ENCODE results near the gene FAM161B.
A peak's percentile ranks its signal among the peaks of the same experiment; 100 is the strongest.
"Not testable (repeated sequence)": the region's sequence is repeated elsewhere in the genome, so short reads cannot be mapped to it uniquely, and the experiment has no call there.

Gene FAM161B

GRCh38 chr14:73949752-73950734, at the start of gene FAM161B, which contains the start of gene COQ6:
Gene FAM161B, minus strand, starts transcription at chr14:73950094. Its CDS starts 68 bp downstream, at chr14:73950026.
Gene COQ6, plus strand, starts transcription at chr14:73950302. Its CDS starts 31 bp downstream, at chr14:73950333.
- peak; percentile 87 to 90 for DNase-seq (ENCODE audit: low read depth in 2 of 2)

GRCh38 chr14:73998726-73999125, 48.8 kb upstream of the FAM161B start:
- DNase-seq (ENCODE audit: low read depth in 2 of 2) = no peak

DNA sequence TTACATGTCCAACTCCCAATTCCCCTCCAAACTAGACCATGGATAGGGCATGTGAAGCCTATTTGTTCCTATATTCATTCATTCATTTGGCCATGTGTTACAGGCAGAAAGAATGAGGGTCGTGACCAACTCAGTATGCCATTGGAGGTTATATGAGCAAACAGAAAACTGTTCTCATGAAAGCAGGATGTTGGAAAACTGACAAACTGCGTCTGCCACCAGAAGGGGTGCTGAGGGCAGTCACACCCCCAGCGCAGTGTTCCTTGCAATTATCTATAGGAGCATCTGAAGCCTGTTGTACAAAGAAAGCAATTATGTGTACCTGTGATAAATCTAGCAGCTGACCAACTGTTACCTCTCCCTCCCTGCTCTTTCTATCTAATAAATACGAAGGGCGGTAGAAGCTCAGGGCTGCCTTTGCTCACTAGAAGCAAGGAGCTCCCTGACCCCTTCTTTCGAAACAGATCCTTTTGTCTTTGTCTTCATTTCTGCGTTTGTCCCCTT, 48.1 kb upstream of the FAM161B start:
- DNase-seq (ENCODE audit: low read depth in 2 of 2) = no peak

DNA sequence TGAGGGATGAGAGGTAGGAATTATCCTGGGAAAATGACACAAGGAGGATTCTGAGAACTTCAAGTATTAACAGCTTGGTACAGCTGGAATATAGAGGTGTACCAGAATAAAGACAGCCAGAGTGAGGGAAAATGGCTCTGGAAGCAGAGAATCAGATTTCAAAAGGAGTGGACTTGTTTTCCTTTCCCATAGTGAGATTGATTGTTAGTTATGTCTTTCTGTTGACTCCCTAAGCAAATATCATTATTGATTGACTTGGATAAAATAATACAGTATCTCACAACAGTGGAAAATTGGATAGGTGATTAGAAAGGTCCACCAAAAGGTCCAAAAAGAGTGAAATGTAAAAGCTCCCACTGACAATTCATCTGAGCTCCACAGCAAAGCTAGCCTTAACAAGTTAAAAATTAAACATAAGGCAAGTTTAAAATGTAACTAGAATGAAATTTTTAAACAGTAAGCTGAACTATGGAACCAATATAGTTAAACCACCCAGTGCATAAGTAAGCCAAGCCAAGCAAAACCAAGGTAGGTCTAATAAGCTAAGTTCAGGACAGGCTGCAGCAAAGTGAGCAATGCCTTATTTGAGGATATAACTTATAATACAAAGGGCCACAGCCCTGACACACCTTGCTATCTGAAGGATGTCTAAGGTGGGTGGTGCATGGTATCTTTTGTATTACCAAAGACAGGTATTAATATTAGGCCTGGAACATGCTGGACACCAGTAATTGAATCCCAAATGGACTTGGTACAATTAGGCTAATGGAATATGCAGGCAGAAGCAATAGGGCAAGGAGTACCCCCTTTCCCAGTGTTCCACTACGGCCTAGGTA, 47.4 kb upstream of the FAM161B start:
- DNase-seq (ENCODE audit: low read depth in 2 of 2) = no peak

- DNase-seq (ENCODE audit: low read depth in 2 of 2) = no peak
Measured at GRCh38 chr14:73996731-73997107, 46.8 kb upstream of the FAM161B start.

- DNase-seq (ENCODE audit: low read depth in 2 of 2) = no peak
Measured at GRCh38 chr14:73995977-73996378, 46.1 kb upstream of the FAM161B start.

DNA sequence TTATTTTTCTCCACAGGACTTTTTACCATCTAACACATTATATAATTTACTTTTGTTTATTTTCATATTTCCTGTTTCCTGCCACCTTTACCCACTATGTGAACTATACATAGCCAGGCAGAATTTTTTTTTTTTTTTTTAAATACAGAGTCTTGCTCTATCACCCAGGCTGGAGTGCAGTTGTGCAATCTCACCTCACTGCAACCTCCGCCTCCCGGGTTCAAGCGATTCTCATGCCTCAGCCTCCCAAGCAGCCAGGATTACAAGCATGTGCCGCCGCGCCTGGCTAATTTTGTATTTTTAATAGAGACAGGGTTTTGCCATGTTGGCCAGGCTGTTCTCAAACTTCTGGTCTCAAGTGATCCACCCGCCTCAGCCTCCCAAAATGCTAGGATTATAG, 45.0 kb upstream of the FAM161B start:
- not testable (repeated sequence) for DNase-seq (ENCODE audit: low read depth in 2 of 2)

- DNase-seq (ENCODE audit: low read depth in 2 of 2) = no peak
Measured at GRCh38 chr14:73991092-73991491, 41.2 kb upstream of the FAM161B start.

- DNase-seq (ENCODE audit: low read depth in 2 of 2) = not testable (repeated sequence)
Measured at GRCh38 chr14:73988656-73989055, 38.8 kb upstream of the FAM161B start.

GRCh38 chr14:73988065-73988464, 38.2 kb upstream of the FAM161B start:
- DNase-seq (ENCODE audit: low read depth in 2 of 2) = no peak

GRCh38 chr14:73977896-73978295, 28.0 kb upstream of the FAM161B start:
- no peak for DNase-seq (ENCODE audit: low read depth in 2 of 2)

DNA sequence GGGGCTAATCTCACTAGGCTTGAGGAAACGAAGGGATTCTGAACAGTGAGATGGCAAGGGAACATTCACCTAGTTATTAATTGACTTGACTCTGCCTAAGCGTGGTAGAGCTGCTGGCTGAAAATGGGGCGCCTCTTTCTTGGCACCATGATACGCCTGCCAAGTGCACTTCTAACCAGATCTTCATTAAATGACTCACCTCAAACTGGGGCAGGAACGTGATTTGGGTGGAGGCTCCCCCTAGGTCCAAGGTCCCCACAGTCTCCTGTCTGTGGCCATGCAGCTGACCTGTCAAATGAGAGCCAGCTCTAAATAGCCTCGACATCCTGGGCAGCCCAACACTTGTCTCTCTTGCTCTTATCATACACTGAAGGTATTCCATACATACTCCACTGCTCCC, 26.2 kb upstream of the FAM161B start:
- DNase-seq (ENCODE audit: low read depth in 2 of 2) = no peak

DNA sequence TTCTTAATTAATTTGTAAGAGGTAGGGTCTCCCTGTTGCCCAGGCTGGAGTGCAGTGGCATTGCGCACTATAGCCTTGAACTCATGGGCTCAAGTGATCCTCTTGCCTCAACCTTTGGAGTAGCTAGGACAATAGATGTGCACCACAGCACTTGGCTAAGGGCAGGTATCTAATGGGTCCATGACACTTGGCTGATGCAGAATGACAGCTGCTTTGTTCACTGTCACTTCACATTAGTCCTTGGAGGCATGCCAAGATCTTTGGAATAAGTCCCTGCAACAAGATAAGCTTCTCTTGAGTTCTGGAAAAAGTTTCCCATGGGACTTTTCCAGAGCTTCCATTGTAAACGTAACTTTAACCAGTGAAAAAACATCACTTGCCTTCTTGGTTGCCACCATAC, 23.6 kb upstream of the FAM161B start:
- no peak for DNase-seq (ENCODE audit: low read depth in 2 of 2)

DNA sequence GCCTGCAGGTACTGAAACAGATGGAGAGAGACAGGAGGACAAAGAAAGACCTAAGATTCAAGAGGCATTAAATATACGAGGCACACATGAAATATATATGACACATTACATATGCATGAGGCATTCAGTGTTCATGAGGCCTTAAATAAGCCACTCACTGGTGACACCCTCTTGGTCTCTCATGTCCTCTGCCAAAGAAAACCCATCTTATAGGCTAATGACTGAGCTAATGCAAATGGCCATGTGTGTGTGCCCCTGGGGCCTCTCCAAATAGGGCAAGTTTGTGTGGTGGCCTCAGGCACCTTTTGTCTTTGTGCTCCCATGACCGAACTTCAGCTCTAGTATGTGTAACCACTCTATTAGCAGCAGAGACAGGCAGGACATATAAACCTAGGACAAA, 19.0 kb upstream of the FAM161B start:
- no peak for DNase-seq (ENCODE audit: low read depth in 2 of 2)

DNA sequence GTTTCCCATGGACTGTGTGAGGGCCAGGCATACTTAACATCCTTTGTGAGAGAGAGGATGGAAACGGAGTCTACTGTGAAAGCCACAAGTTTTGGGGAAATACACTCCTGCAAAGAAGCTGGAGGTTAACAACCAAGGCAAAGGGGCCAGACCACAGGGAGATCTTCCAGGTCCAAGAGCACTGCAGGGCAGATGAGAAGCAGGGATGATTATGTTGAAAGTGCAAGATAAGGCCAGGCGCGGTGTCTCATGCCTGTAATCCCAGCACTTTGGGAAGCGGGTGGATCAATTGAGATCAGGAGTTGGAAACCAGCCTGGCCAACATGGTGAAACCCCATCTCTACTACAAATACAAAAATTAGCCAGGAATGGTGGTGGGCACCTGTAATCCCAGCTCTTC, 15.3 kb upstream of the FAM161B start:
- no peak for DNase-seq (ENCODE audit: low read depth in 2 of 2)

GRCh38 chr14:73961192-73961591, 11.3 kb upstream of the FAM161B start:
- DNase-seq (ENCODE audit: low read depth in 2 of 2) = no peak

GRCh38 chr14:73958591-73958990, 8.7 kb upstream of the FAM161B start:
- no peak for DNase-seq (ENCODE audit: low read depth in 2 of 2)

DNA sequence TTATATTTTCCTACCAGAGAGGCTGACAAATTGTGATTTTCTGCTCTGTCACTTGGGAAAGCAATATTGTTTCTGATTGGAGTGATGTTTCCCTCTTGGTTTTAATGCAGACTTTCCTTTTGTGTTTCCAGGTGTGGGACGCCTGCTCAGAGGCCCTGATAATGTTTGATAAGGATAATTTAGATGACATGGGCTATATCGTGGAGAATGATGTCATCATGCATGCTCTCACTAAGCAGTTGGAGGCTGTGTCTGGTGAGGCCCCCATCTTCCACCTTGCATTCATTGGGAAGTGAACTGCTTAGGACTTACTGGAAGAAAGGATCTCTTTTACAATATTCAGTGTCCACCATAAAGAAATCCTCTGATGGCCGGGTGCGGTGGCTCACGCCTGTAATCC, 5.8 kb upstream of the FAM161B start:
- DNase-seq (ENCODE audit: low read depth in 2 of 2) = no peak

- no peak for DNase-seq (ENCODE audit: low read depth in 2 of 2)
Measured at GRCh38 chr14:73953731-73954130, 3.8 kb upstream of the FAM161B start.

GRCh38 chr14:73945159-73945670, 4.7 kb downstream of the FAM161B start:
- no peak for DNase-seq (ENCODE audit: low read depth in 2 of 2)

GRCh38 chr14:73944432-73945158, 5.3 kb downstream of the FAM161B start:
- no peak for DNase-seq (ENCODE audit: low read depth in 2 of 2)
